ENCODE measurements around the gene CLDN1.

CLDN1 gene

GRCh38 chr3:190321789-190322603 lies at the start of gene CLDN1:
Gene CLDN1 (minus strand): TSS chr3:190322446. CDS start chr3:190322206, 240 bp downstream.
- Histone ChIP-seq H3K9me3 (ENCODE audit: severe bottlenecking) (no peaks in the 10 kb centered on the region), H3K36me3 (no peaks in the 10 kb centered on the region), H3K27ac (no peak within 1 kb of the TSS), H3K4me3 (ENCODE audit: low read depth, low read length) (peak within 1 kb of the TSS; percentile 50), H3K27me3 (ENCODE audit: insufficient read depth, low read depth, severe bottlenecking) (no peaks in the 10 kb centered on the region)
- peak; percentile 78 for TF ChIP-seq CTCF (IDR thresholded peaks at IDR 0.05; ENCODE audit: low read depth, low read length)
- DNase-seq = peak; percentile 59

GRCh38 chr3:190371152-190371551 lies 48.9 kb upstream of the CLDN1 start:
- TF ChIP-seq CTCF (IDR thresholded peaks at IDR 0.05; ENCODE audit: low read depth, low read length) = no peak
- no peak for DNase-seq
- H3K27me3 ChIP-seq (ENCODE audit: insufficient read depth, low read depth, severe bottlenecking) = no peaks in the 10 kb centered on the region
- no peaks in the 10 kb centered on the region for H3K9me3 ChIP-seq (ENCODE audit: severe bottlenecking)
- H3K4me3 ChIP-seq (ENCODE audit: low read depth, low read length) = no peak overlapping the region
- no peaks in the 10 kb centered on the region for H3K36me3 ChIP-seq
- H3K27ac ChIP-seq = no peak overlapping the region

GRCh38 chr3:190370369-190370768 lies 48.1 kb upstream of the CLDN1 start:
- Histone ChIP-seq H3K4me3 (ENCODE audit: low read depth, low read length) (no peak overlapping the region), H3K27me3 (ENCODE audit: insufficient read depth, low read depth, severe bottlenecking) (no peaks in the 10 kb centered on the region), H3K9me3 (ENCODE audit: severe bottlenecking) (no peaks in the 10 kb centered on the region), H3K27ac (no peak overlapping the region), H3K36me3 (no peaks in the 10 kb centered on the region)
- no peak for TF ChIP-seq CTCF (IDR thresholded peaks at IDR 0.05; ENCODE audit: low read depth, low read length)
- DNase-seq = no peak

GRCh38 chr3:190369668-190370295 lies 47.5 kb upstream of the CLDN1 start:
- Histone ChIP-seq H3K9me3 (ENCODE audit: severe bottlenecking) (no peaks in the 10 kb centered on the region), H3K27me3 (ENCODE audit: insufficient read depth, low read depth, severe bottlenecking) (no peaks in the 10 kb centered on the region), H3K27ac (no peak overlapping the region), H3K36me3 (no peaks in the 10 kb centered on the region), H3K4me3 (ENCODE audit: low read depth, low read length) (no peak overlapping the region)
- no peak for DNase-seq
- no peak for TF ChIP-seq CTCF (IDR thresholded peaks at IDR 0.05; ENCODE audit: low read depth, low read length)

- no peaks in the 10 kb centered on the region for H3K36me3 ChIP-seq
- H3K27ac ChIP-seq = no peak overlapping the region
- DNase-seq = no peak
- no peaks in the 10 kb centered on the region for H3K27me3 ChIP-seq (ENCODE audit: insufficient read depth, low read depth, severe bottlenecking)
- H3K4me3 ChIP-seq (ENCODE audit: low read depth, low read length) = no peak overlapping the region
- no peaks in the 10 kb centered on the region for H3K9me3 ChIP-seq (ENCODE audit: severe bottlenecking)
- TF ChIP-seq CTCF (IDR thresholded peaks at IDR 0.05; ENCODE audit: low read depth, low read length) = no peak
These were observed 46.6 kb upstream of the CLDN1 start for GRCh38 chr3:190368881-190369280.

Measured in WERI-Rb-1 (cell line).